ENCODE measurements around the gene ELFN1.

ELFN1 gene

DNA sequence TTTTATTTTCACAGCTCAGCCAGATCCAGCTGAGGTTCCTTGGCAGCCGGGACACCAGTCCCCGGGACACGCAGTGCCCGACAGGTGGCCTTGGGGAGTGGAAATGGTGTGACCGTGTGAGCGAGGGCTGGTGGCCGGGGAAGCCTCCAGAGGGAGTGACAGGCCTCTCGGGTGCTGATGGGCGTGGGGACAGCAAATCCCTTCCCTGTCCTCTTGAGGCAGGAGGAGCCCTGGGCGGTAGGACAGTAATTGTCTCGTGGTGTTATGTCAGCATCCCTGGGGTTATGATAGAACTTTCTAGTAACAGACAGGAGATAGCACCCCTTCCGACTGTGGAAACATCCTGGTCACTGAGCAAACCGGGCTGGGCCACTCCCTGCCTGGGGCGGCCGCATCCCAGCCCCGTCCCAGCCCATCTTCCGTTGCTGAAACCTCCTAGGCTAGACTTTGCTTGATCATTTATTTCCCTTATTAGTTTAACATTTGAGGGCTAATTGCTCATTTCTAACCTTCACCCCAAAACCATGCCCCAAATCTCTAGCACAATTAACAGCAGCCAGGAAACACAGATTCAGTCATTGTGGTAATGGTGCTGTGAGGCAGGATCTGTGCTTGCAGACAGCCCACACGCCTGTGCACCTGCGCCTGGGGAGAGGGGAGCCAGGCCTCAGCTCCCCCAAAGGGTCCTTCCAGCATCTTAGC, 63.3 kb downstream of the ELFN1 start:
- H3K9me3 Mint-ChIP-seq: no peaks in the 10 kb centered on the region
- no peak overlapping the region for H3K27ac Mint-ChIP-seq
- H3K36me3 Mint-ChIP-seq (ENCODE audit: low read depth): no peaks in the 10 kb centered on the region
- H3K4me3 Mint-ChIP-seq: no peak overlapping the region
- DNase-seq: no peak
- peaks cover 3% of the 10 kb centered on the region for H3K27me3 Mint-ChIP-seq
- peaks cover 3% of the 10 kb centered on the region for H3K4me1 Mint-ChIP-seq (ENCODE audit: low read depth)

DNA sequence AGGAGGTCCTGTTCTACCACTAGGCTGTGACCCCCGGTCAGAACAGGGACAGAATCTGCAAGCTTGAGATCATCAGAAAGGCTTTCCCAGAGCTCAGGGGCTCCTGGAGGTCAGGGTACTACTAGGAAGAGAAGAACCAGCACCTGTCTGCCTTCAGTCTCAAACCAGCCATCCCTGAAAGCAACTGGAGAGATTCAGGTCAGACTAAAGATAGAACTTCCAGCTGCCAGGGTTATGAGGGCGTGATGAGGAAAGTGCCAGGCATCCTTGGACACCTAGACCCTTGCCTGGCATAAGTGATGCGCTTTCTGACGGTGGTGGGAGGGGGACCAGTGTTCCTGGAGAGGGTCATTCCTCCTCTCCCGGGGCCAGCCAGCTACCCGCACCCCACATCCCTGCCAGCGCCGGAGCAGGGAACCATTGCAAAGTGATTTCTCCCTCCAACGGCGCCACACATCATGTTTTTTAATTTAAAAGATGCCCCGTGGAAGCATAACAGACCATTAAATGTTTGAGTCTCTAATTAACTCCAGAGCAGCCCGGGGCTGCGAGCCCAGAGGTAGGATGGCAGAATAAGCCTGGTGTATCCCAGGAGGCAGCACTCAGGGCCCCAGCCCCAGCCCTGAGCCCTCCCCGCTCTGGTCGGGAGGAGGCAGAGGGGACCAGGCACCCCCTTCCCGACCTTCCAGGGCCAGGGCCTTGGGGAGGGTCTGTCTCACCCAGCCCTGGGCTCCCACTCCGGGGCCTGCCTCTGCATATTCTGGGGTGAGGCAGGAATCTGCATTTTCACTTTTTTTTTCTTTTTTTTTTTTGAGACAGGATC, 64.0 kb downstream of the ELFN1 start:
- no peaks in the 10 kb centered on the region for H3K36me3 Mint-ChIP-seq (ENCODE audit: low read depth)
- H3K4me3 Mint-ChIP-seq: no peak overlapping the region
- peaks cover 9% of the 10 kb centered on the region for H3K27me3 Mint-ChIP-seq
- no peaks in the 10 kb centered on the region for H3K9me3 Mint-ChIP-seq
- peaks cover 8% of the 10 kb centered on the region for H3K4me1 Mint-ChIP-seq (ENCODE audit: low read depth)
- DNase-seq: no peak
- no peak overlapping the region for H3K27ac Mint-ChIP-seq

DNA sequence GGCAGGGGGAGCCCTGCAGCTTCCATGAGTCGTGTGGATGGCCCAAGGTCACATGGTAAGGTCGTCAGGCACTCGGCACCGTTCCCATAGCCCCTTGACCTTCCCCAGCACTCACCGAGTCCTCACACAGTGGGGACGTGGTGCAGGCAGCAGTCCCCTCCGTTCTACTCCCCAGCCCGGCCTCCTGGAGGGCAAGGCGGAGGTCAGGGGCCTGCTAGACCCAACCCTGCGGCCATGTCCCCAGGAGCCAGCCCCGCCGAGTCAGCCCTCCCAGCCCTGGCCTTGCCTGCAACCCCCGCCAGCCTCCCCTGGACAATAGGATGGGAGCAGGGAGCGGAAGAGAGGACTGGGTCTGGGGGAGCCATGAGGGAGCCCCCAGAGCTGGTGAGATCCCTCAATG, 65.2 kb downstream of the ELFN1 start:
- Mint-ChIP-seq H3K36me3 (ENCODE audit: low read depth) (no peaks in the 10 kb centered on the region), H3K27me3 (peaks cover 11% of the 10 kb centered on the region), H3K4me3 (no peak overlapping the region), H3K9me3 (no peaks in the 10 kb centered on the region), H3K27ac (no peak overlapping the region), H3K4me1 (ENCODE audit: low read depth) (peaks cover 8% of the 10 kb centered on the region)
- no peak for DNase-seq

GRCh38 chr7:1735806-1736483, 65.9 kb downstream of the ELFN1 start:
- peaks cover 8% of the 10 kb centered on the region for H3K4me1 Mint-ChIP-seq (ENCODE audit: low read depth)
- no peak overlapping the region for H3K4me3 Mint-ChIP-seq
- no peak overlapping the region for H3K27ac Mint-ChIP-seq
- no peak for DNase-seq
- no peaks in the 10 kb centered on the region for H3K9me3 Mint-ChIP-seq
- H3K27me3 Mint-ChIP-seq: peaks cover 11% of the 10 kb centered on the region
- H3K36me3 Mint-ChIP-seq (ENCODE audit: low read depth): no peaks in the 10 kb centered on the region

DNA sequence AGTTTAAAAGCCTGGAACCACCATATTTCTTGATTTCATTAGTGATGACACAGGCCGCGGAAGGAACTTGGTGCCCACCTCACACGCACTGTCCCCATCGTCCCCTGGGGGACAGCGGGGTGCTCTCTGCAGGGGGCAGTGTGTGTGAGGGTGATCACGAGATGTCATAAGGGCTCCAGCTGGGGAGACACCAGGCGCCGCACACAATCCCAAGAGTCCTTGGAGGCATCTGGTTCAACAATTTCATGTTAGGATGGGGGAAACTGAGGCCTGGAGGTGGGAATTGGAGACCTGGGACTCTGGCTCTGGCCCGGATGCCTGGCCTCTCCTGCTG, 66.4 kb downstream of the ELFN1 start:
- H3K27ac Mint-ChIP-seq: no peak overlapping the region

GRCh38 chr7:1736830-1737229, 66.8 kb downstream of the ELFN1 start:
- Mint-ChIP-seq H3K4me3 (no peak overlapping the region), H3K4me1 (ENCODE audit: low read depth) (peaks cover 13% of the 10 kb centered on the region), H3K9me3 (no peaks in the 10 kb centered on the region), H3K36me3 (ENCODE audit: low read depth) (no peaks in the 10 kb centered on the region), H3K27me3 (peaks cover 10% of the 10 kb centered on the region), H3K27ac (no peak overlapping the region)
- no peak for DNase-seq

More for the DNA sequence above, 66.4 kb downstream of the ELFN1 start:
- DNase-seq: no peak
- no peak overlapping the region for H3K4me3 Mint-ChIP-seq
- no peaks in the 10 kb centered on the region for H3K9me3 Mint-ChIP-seq
- peaks cover 10% of the 10 kb centered on the region for H3K4me1 Mint-ChIP-seq (ENCODE audit: low read depth)
- no peaks in the 10 kb centered on the region for H3K36me3 Mint-ChIP-seq (ENCODE audit: low read depth)
- peaks cover 11% of the 10 kb centered on the region for H3K27me3 Mint-ChIP-seq

DNA sequence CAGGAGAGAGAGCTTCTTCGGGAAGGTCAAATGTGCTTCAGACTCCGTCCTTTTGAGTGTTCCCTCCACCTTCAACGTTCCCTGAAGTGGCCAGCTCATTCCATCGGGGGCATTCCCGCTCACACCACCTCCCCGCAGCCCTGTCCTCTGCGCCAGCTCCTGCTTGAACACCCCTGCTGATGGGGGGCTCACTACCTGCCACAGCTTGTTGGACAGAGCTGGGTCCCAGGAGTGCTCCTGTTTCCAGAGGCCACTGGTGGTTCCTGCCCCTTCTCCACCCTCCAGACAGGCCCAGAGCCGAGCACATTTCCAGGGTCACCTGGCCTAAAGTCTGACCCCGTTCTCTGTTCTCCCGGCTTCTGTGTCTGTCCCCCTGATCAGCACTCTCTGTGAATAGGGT, 67.4 kb downstream of the ELFN1 start:
- Mint-ChIP-seq H3K4me3 (no peak overlapping the region), H3K9me3 (no peaks in the 10 kb centered on the region), H3K27ac (no peak overlapping the region), H3K27me3 (peaks cover 9% of the 10 kb centered on the region), H3K36me3 (ENCODE audit: low read depth) (no peaks in the 10 kb centered on the region), H3K4me1 (ENCODE audit: low read depth) (peaks cover 18% of the 10 kb centered on the region)
- no peak for DNase-seq

DNA sequence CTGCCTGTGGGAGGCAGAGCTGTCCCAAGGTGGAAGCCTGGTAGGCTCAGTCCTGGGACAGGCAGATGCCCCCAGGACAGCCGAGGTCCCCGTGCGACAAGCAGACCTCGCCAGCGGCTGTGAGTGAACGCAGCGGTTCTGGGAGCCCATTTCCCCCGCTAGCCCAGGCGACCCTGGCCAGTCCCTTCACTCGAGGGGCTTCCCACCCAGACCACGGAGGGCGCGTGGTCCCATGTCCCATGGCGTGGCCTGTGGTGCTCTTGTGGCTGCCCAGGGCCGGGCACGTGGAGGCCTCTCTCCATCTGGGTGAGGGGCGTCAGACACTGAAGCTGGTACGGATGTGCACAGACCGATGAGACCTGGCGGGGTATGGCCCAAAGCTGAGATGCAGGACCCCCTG, 67.9 kb downstream of the ELFN1 start:
- no peaks in the 10 kb centered on the region for H3K36me3 Mint-ChIP-seq (ENCODE audit: low read depth)
- peaks cover 9% of the 10 kb centered on the region for H3K27me3 Mint-ChIP-seq
- no peak overlapping the region for H3K27ac Mint-ChIP-seq
- no peak for DNase-seq
- no peak overlapping the region for H3K4me3 Mint-ChIP-seq
- peaks cover 22% of the 10 kb centered on the region for H3K4me1 Mint-ChIP-seq (ENCODE audit: low read depth)
- no peaks in the 10 kb centered on the region for H3K9me3 Mint-ChIP-seq

GRCh38 chr7:1738511-1738910, 68.4 kb downstream of the ELFN1 start:
- DNase-seq: no peak
- Mint-ChIP-seq H3K9me3 (no peaks in the 10 kb centered on the region), H3K4me3 (no peak overlapping the region), H3K4me1 (ENCODE audit: low read depth) (peaks cover 22% of the 10 kb centered on the region), H3K27ac (no peak overlapping the region), H3K36me3 (ENCODE audit: low read depth) (no peaks in the 10 kb centered on the region), H3K27me3 (peaks cover 9% of the 10 kb centered on the region)

- Mint-ChIP-seq H3K4me3 (no peak overlapping the region), H3K36me3 (ENCODE audit: low read depth) (no peaks in the 10 kb centered on the region), H3K27ac (no peak overlapping the region), H3K27me3 (peaks cover 9% of the 10 kb centered on the region), H3K4me1 (ENCODE audit: low read depth) (peaks cover 22% of the 10 kb centered on the region), H3K9me3 (no peaks in the 10 kb centered on the region)
- no peak for DNase-seq
Measured at GRCh38 chr7:1738956-1739355, 68.9 kb downstream of the ELFN1 start.

- Mint-ChIP-seq H3K27me3 (peaks cover 9% of the 10 kb centered on the region), H3K4me3 (no peak overlapping the region)
Measured at GRCh38 chr7:1739593-1739992, 69.5 kb downstream of the ELFN1 start.

GRCh38 chr7:1740214-1740613, 70.1 kb downstream of the ELFN1 start:
- DNase-seq: no peak
- H3K9me3 Mint-ChIP-seq: no peaks in the 10 kb centered on the region
- H3K36me3 Mint-ChIP-seq (ENCODE audit: low read depth): no peaks in the 10 kb centered on the region
- H3K27ac Mint-ChIP-seq: no peak overlapping the region
- H3K27me3 Mint-ChIP-seq: peaks cover 9% of the 10 kb centered on the region
- H3K4me3 Mint-ChIP-seq: no peak overlapping the region
- peaks cover 22% of the 10 kb centered on the region for H3K4me1 Mint-ChIP-seq (ENCODE audit: low read depth)

More at GRCh38 chr7:1739593-1739992, 69.5 kb downstream of the ELFN1 start:
- peaks cover 22% of the 10 kb centered on the region for H3K4me1 Mint-ChIP-seq (ENCODE audit: low read depth)
- no peak for DNase-seq
- no peaks in the 10 kb centered on the region for H3K9me3 Mint-ChIP-seq
- no peaks in the 10 kb centered on the region for H3K36me3 Mint-ChIP-seq (ENCODE audit: low read depth)
- H3K27ac Mint-ChIP-seq: no peak overlapping the region

GRCh38 chr7:1741246-1741645, 71.2 kb downstream of the ELFN1 start:
- Mint-ChIP-seq H3K9me3 (no peaks in the 10 kb centered on the region), H3K27ac (no peak overlapping the region)

DNA sequence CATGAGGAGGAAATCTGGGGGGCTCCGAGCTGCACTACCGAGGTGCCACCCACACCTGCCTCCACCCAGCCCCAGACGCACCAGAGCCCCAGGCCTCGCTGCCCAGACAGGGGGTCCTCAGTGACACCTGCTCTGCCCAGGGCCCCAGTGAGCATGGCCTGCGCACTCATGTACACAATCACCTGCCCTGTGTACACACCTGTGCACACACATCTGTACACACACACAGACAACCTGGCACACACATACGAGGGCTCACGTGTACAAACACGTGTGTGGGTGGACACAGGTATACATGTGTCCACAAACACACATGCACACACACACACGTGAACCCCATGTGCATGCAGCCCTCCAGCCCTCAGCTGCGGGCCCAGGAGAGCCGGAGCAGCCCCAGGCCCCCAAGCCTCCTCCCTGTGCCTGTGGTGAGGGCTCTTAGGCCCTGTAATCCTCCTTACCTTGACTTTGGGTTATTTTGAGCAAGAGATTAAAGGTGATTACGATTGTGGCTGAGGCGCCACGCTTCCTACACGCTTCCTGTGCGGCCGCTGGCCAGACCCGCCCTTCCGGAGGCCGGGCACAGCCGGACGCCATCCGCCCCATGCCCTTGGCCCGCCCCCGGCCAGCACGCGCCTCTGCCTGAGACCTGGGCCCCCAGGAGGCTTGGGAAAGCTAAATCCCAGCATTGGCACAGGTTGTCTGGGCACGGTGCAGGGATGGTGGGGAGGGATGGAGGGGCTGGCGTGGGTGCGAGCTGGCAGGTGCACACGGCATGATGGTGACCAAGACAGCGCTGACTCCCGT, 71.9 kb downstream of the ELFN1 start:
- no peak for DNase-seq
- H3K4me1 Mint-ChIP-seq (ENCODE audit: low read depth): peaks cover 22% of the 10 kb centered on the region
- H3K9me3 Mint-ChIP-seq: no peaks in the 10 kb centered on the region
- H3K4me3 Mint-ChIP-seq: peak overlapping the region; percentile 54
- peaks cover 9% of the 10 kb centered on the region for H3K27me3 Mint-ChIP-seq
- no peak overlapping the region for H3K27ac Mint-ChIP-seq
- no peaks in the 10 kb centered on the region for H3K36me3 Mint-ChIP-seq (ENCODE audit: low read depth)

More at GRCh38 chr7:1741246-1741645, 71.2 kb downstream of the ELFN1 start:
- Mint-ChIP-seq H3K4me1 (ENCODE audit: low read depth) (peaks cover 22% of the 10 kb centered on the region), H3K36me3 (ENCODE audit: low read depth) (no peaks in the 10 kb centered on the region), H3K4me3 (peak overlapping the region; percentile 54), H3K27me3 (peaks cover 9% of the 10 kb centered on the region)
- no peak for DNase-seq

Measured in activated T-cell treated with anti-CD3 and anti-CD28 coated beads, Interleukin-2, amount 50 U/mL, for 24 hours (primary cell).